K562 (cell line): ENCODE data around the gene MSI1. TPM values are rescaled to one million over a fixed set of nuclear protein-coding genes. Genes with fewer than 3 reads are reported as not detected.

ENCODE experiments used
- ATAC-seq: fragments of 200-7000 bp; cut with Tn5 transposase; 3 replicates; pipeline ENCODE4 v1.9.1; 2020; ENCODE audit warnings: moderate library complexity
- BruUV-seq: library from RNA; stranded (reverse); fragments of 400-500 nt; replicated peaks from 2 replicates; lab custom pipeline; 2021; lab: Mats Ljungman, UMichigan
- CTCF ChIA-PET: fragments of 300-600 bp; formaldehyde crosslinking; extraction: SDS; loops from one replicate; lab custom pipeline; 2021; ENCODE audit warnings: low intra/inter-chr PET ratio; lab: Yijun Ruan, JAX
- POLR2A ChIA-PET: fragments of 300-600, 350-650 bp; sonication (Branson Sonifier 250); formaldehyde crosslinking; extraction: SDS; loops from one replicate; lab custom pipeline; 2021; ENCODE audit warnings: antibody characterized with exemption, inconsistent platforms; lab: Yijun Ruan, JAX
- DNase-seq, 4 experiments: peaks; one replicate each; pipeline versions ENCODE4 v3.0.0 to v3.0.0-alpha.2; 2011 to 2018; ENCODE audit warnings: low spot score in 3 of 4, mixed read lengths in 3 of 4; ENCODE audit errors: extremely low read depth in 1 of 4
- FAIRE-seq: peaks from 2 replicates; lab custom pipeline; 2011; peaks lifted over from hg19 to GRCh38; lab: Jason Lieb, UNC
- H2AFZ ChIP-seq: 2 replicates; pipeline ENCODE4 v1.6.0; 2011; ENCODE audit warnings: low read depth, low read length, control low read depth, inconsistent platforms
- H3K27ac ChIP-seq: fragments of 200-600 bp; 3 replicates; pipeline ENCODE4 v1.8.0; 2011; ENCODE audit warnings: low read depth, mild to moderate bottlenecking, control low read depth, inconsistent platforms, low read length, moderate library complexity, mixed read lengths; ENCODE audit errors: extremely low read depth
- H3K27me3 ChIP-seq, 2 experiments: fragments of 300-600 bp in 1 of 2; 2 replicates in 1 of 2; 3 replicates in 1 of 2; pipeline versions ENCODE4 v1.6.0 to v1.8.0; 2011; ENCODE audit warnings: inconsistent platforms in 2 of 2, low read length in 2 of 2, mild to moderate bottlenecking in 1 of 2, mixed read lengths in 1 of 2, moderate library complexity in 1 of 2; ENCODE audit not compliant: control insufficient read depth in 2 of 2, insufficient read depth in 2 of 2
- H3K36me3 ChIP-seq: fragments of 300-600 bp; 3 replicates; pipeline ENCODE4 v1.8.0; 2011; ENCODE audit warnings: mild to moderate bottlenecking, low read length, inconsistent platforms; ENCODE audit not compliant: control insufficient read depth, insufficient read depth
- H3K4me1 ChIP-seq, 2 experiments: fragments of 200-600 bp in 1 of 2; replicated peaks in 1 of 2; 2 replicates in 1 of 2; 3 replicates in 1 of 2; pipeline versions ENCODE4 v1.5.1 to v1.8.0; 2011; ENCODE audit warnings: inconsistent platforms in 2 of 2, low read length in 2 of 2, mild to moderate bottlenecking in 1 of 2, mixed read lengths in 1 of 2, moderate library complexity in 1 of 2; ENCODE audit not compliant: control insufficient read depth in 2 of 2, insufficient read depth in 2 of 2
- H3K4me2 ChIP-seq: 2 replicates; pipeline ENCODE4 v1.6.1; 2011; ENCODE audit warnings: low read length, control low read depth, inconsistent platforms, mixed read lengths; ENCODE audit not compliant: insufficient read depth
- H3K4me3 ChIP-seq: fragments of 200-600 bp; sonication (generic), shearing (Covaris generic); 2 replicates; pipeline ENCODE4 v1.5.1; 2016; ENCODE audit warnings: control low read depth, inconsistent platforms
- H3K79me2 ChIP-seq: fragments of 200-600 bp; 3 replicates; pipeline ENCODE4 v1.8.0; 2011; ENCODE audit warnings: low read length, inconsistent platforms; ENCODE audit not compliant: control insufficient read depth, insufficient read depth
- H3K9ac ChIP-seq, 2 experiments: 2 replicates each; pipeline versions ENCODE4 v1.6.0 to v1.6.1; 2011; ENCODE audit warnings: low read depth in 2 of 2, low read length in 2 of 2, control low read depth in 1 of 2, inconsistent platforms in 1 of 2, mild to moderate bottlenecking in 1 of 2, mixed read lengths in 1 of 2; ENCODE audit not compliant: insufficient read depth in 1 of 2
- H3K9me1 ChIP-seq: one replicate; pipeline ENCODE4 v1.6.0; 2011; ENCODE audit warnings: inconsistent platforms, mild to moderate bottlenecking, low read length, moderate library complexity; ENCODE audit not compliant: control insufficient read depth, insufficient read depth
- H3K9me3 ChIP-seq: replicated peaks from 2 replicates; pipeline ENCODE4 v1.5.1; 2011; ENCODE audit warnings: low read depth, low read length, inconsistent platforms; ENCODE audit not compliant: control insufficient read depth, insufficient read depth
- H4K20me1 ChIP-seq: replicated peaks from 2 replicates; pipeline ENCODE4 v1.6.1; 2011; ENCODE audit warnings: low read length, inconsistent platforms, mixed read lengths; ENCODE audit not compliant: control insufficient read depth, insufficient read depth
- DPF2 ChIP-seq: fragments of 450-650 bp; IDR thresholded peaks from 2 replicates; pipeline ENCODE4 v1.6.1; 2016
- ETV6 ChIP-seq, 3 experiments: fragments of 150-350 bp in 1 of 3; sonication (generic) in 1 of 3; formaldehyde crosslinking in 1 of 3; IDR thresholded peaks; 2 replicates each; pipeline versions ENCODE4 v1.6.1 to v1.8.0; 2014 to 2022; ENCODE audit warnings: borderline replicate concordance in 2 of 3, low read depth in 2 of 3, antibody characterized with exemption in 1 of 3, low read length in 1 of 3, mild to moderate bottlenecking in 1 of 3, missing genetic modification reagents in 1 of 3
- JUN ChIP-seq, 2 experiments: sonication (generic) in 1 of 2; formaldehyde crosslinking in 1 of 2; IDR thresholded peaks; 2 replicates each; pipeline versions ENCODE4 v1.6.1 to v1.8.0; 2012 to 2022; ENCODE audit warnings: borderline replicate concordance in 2 of 2, mild to moderate bottlenecking in 2 of 2, improper control_type of control experiment in 1 of 2, low read depth in 1 of 2, low read length in 1 of 2, missing genetic modification reagents in 1 of 2
- KAT7 ChIP-seq: sonication (generic); formaldehyde crosslinking; IDR thresholded peaks from 2 replicates; pipeline ENCODE4 v1.8.0; 2022; ENCODE audit warnings: missing genetic modification reagents, mild to moderate bottlenecking, borderline replicate concordance
- L3MBTL2 ChIP-seq: fragments of 450-650 bp; IDR thresholded peaks from 2 replicates; pipeline ENCODE4 v1.6.1; 2016; ENCODE audit warnings: mild to moderate bottlenecking, moderate library complexity
- MTA1 ChIP-seq: fragments of 450-650 bp; IDR thresholded peaks from 2 replicates; pipeline ENCODE4 v1.6.1; 2017; ENCODE audit warnings: borderline replicate concordance
- PKNOX1 ChIP-seq: fragments of 450-650 bp; IDR thresholded peaks from 2 replicates; pipeline ENCODE4 v1.6.1; 2016
- PTTG1 ChIP-seq: fragments of 450-650 bp; IDR thresholded peaks from 2 replicates; pipeline ENCODE4 v1.6.1; 2016; ENCODE audit warnings: low read depth, mild to moderate bottlenecking, missing genetic modification characterization, missing compliant biosample characterization
- RBBP5 ChIP-seq: fragments of 200-600 bp; sonication (generic); IDR thresholded peaks from 2 replicates; pipeline ENCODE4 v1.6.1; 2012; ENCODE audit warnings: borderline replicate concordance, mild to moderate bottlenecking, low read length, control low read depth, inconsistent platforms; ENCODE audit not compliant: insufficient read depth, poor library complexity, severe bottlenecking
- TFAP4 ChIP-seq: sonication (generic); formaldehyde crosslinking; IDR thresholded peaks from 2 replicates; pipeline ENCODE4 v1.8.0; 2022; ENCODE audit warnings: missing genetic modification reagents, mild to moderate bottlenecking, moderate library complexity, borderline replicate concordance
- ZNF134 ChIP-seq: fragments of 250-450 bp; sonication (Bioruptor Pico); conservative IDR thresholded peaks from 2 replicates; pipeline ENCODE4 v1.4.0; 2020
- ZNF316 ChIP-seq: fragments of 450-650 bp; IDR thresholded peaks from 2 replicates; pipeline ENCODE4 v1.6.1; 2016
- ZNF431 ChIP-seq: sonication (generic); formaldehyde crosslinking; IDR thresholded peaks from 2 replicates; pipeline ENCODE4 v1.8.0; 2022; ENCODE audit warnings: mild to moderate bottlenecking, missing genetic modification reagents
- WGBS: fragments of 100-300 bp; shearing (Covaris generic); methylation state at CpG from one replicate; pipeline ENCODE4 v1.1.6; 2016; ENCODE audit warnings: low coverage, mixed read lengths; ENCODE audit not compliant: insufficient coverage; ENCODE audit errors: missing lambda C conversion rate; 5-methylcytosine and 5-hydroxymethylcytosine counted together
- in situ Hi-C: fragments of 300-500 bp; cut with MboI; formaldehyde crosslinking; loops from 4 replicates; pipeline ENCODE4 v1.15.0; 2018; ENCODE audit warnings: inconsistent platforms, mixed read lengths
- intact Hi-C: fragments of 100-400 bp; cut with micrococcal nuclease; formaldehyde crosslinking; loops from 2 replicates; pipeline ENCODE4 v1.14.2; 2022
- polyA plus RNA-seq, 8 experiments: library from polyadenylated mRNA; depleted of rRNA in 4 of 8; stranded (reverse) in 5 of 8; unstranded in 3 of 8; fragments of >200 nt; fragmentation: Nextera tagmentation in 2 of 8; fragmentation: Illumina TruSeq in 1 of 8; extraction: Ambion mirVana in 2 of 8; extraction: Trizol in 1 of 8; gene quantifications; 2 replicates each; pipeline versions ENCODE4 v1.2.1 to v1.2.3, GENCODE V29; 2011 to 2014; ENCODE audit warnings: inconsistent platforms in 1 of 8, missing spikeins in 1 of 8
- total RNA-seq, 7 experiments: library from RNA; depleted of rRNA in 6 of 7; stranded (reverse); fragments of >200 nt in 6 of 7; fragmentation: Illumina TruSeq in 2 of 7; extraction: Trizol in 2 of 7; gene quantifications; 2 replicates each; pipeline versions ENCODE4 v1.2.1 to v1.2.3, GENCODE V29; 2011 to 2021; ENCODE audit warnings: low replicate concordance in 1 of 7

MSI1 gene
- total and polyA plus RNA-seq, 9 of the 15 experiments (the other 6 are each of a cell fraction or from before 2014, with no cell fraction given) = 0.16 TPM; not detected in 8

GRCh38 chr12:120331390-120331789 is 37.6 kb downstream of the MSI1 start:
- CTCF ChIA-PET = no interaction called here
- in situ Hi-C loops = loop anchor here (25.0 kb wide), 1 partner anchor 331 kb away; no protein-coding TSS in a partner anchor
- no peaks in the 10 kb centered on the region; a peak in 1 of 5 replicates for H3K4me1 ChIP-seq

GRCh38 chr12:120328228-120328627 is 40.7 kb downstream of the MSI1 start:
- POLR2A ChIA-PET = no interaction called here
- DNase-seq (no peak), ATAC-seq (no peak), FAIRE-seq (no peak)
- Histone ChIP-seq H3K4me2 (no peak overlapping the region), H3K9me1 (no peaks in the 10 kb centered on the region), H3K36me3 (no peaks in the 10 kb centered on the region), H2AFZ (no peak overlapping the region), H3K4me3 (no peak overlapping the region), H3K4me1 (peaks cover 0 to 5% of the 10 kb centered on the region in 2 experiments; a peak in 3 of 5 replicates), H3K79me2 (no peaks in the 10 kb centered on the region), H4K20me1 (peaks cover 5% of the 10 kb centered on the region; the same call in 1 of the 2 replicates), H3K27ac (no peak overlapping the region), H3K9me3 (no peaks in the 10 kb centered on the region), H3K9ac (no peak overlapping the region), H3K27me3 (peaks cover 20% of the 10 kb centered on the region in 2 experiments; a peak in 3 of 5 replicates)
- in situ Hi-C loops (loop anchor here (10.0 to 25.0 kb wide), 2 partner anchors 107 to 334 kb away; partner anchors contain the start of gene COX6A1), intact Hi-C loops (loop anchor here (5.0 to 10.0 kb wide), 2 partner anchors 254 to 317 kb away; partner anchors contain the start of genes CABP1 and POP5)
- BruUV-seq = no TSS peak
- 4% methylated on average over 3 of the region's 4 CpGs for WGBS
- CTCF ChIA-PET = no interaction called here
- TF ChIP-seq ZNF134 (no peak), DPF2 (0 out of 2 replicates have a peak, but pooled peaks have one; percentile 18), PKNOX1 (no peak), ETV6 (IDR thresholded peaks at IDR 0.05; ENCODE audit: borderline replicate concordance in 1 of 2, low read depth in 2 of 2, low read length in 1 of 2) (no peak), ETV6 (CRISPR knock-in tag; IDR thresholded peaks at IDR 0.05; ENCODE audit: borderline replicate concordance) (no peak), TFAP4 (CRISPR knock-in tag) (no peak), KAT7 (CRISPR knock-in tag) (no peak), L3MBTL2 (no peak), MTA1 (no peak), RBBP5 (no peak), ZNF316 (no peak)

More at GRCh38 chr12:120331390-120331789, 37.6 kb downstream of the MSI1 start:
- WGBS = 10% methylated on average over 3 of the region's 3 CpGs
- H3K79me2 ChIP-seq = no peaks in the 10 kb centered on the region
- no peak overlapping the region for H3K9ac ChIP-seq
- peaks cover 2% of the 10 kb centered on the region; the same call in 1 of the 2 replicates for H3K9me3 ChIP-seq
- H3K4me3 ChIP-seq = no peak overlapping the region
- TF ChIP-seq PTTG1 (tag) (no peak), ZNF431 (CRISPR knock-in tag) (no peak), JUN (IDR thresholded peaks at IDR 0.05; ENCODE audit: borderline replicate concordance, low read depth, low read length) (no peak), JUN (CRISPR knock-in tag; IDR thresholded peaks at IDR 0.05; ENCODE audit: borderline replicate concordance) (no peak)
- no TSS peak for BruUV-seq
- no peaks in the 10 kb centered on the region for H3K9me1 ChIP-seq
- peaks cover 23 to 25% of the 10 kb centered on the region in 2 experiments; a peak in 3 of 5 replicates for H3K27me3 ChIP-seq
- DNase-seq = peak in 1 of 4 experiments; percentile 4
- H4K20me1 ChIP-seq = peaks cover 5% of the 10 kb centered on the region; the same call in 1 of the 2 replicates
- no peaks in the 10 kb centered on the region for H3K36me3 ChIP-seq
- intact Hi-C loops = no loop called here
- FAIRE-seq = no peak
- no peak overlapping the region for H3K27ac ChIP-seq
- no peak overlapping the region for H3K4me2 ChIP-seq
- no peak for ATAC-seq
- POLR2A ChIA-PET = no interaction called here
- H2AFZ ChIP-seq = no peak overlapping the region
